Endothelial cell of umbilical vein (primary cell): ENCODE data around the gene RAD51B. TPM values are rescaled to one million over a fixed set of nuclear protein-coding genes. Genes with fewer than 3 reads are reported as not detected.

Source experiments
- BruUV-seq: library from RNA; stranded (reverse); fragments of 400-500 nt; replicated peaks from 2 replicates; lab custom pipeline; 2021; lab: Mats Ljungman, UMichigan
- CTCF ChIA-PET: fragments of 300-600, 350-600 bp; sonication (Branson Sonifier 250); formaldehyde crosslinking; loops from one replicate; lab custom pipeline; 2021; ENCODE audit warnings: antibody characterized with exemption, inconsistent platforms; lab: Charles Lee
- POLR2A ChIA-PET: fragments of 300-600, 350-600 bp; sonication (Branson Sonifier 250); formaldehyde crosslinking; loops from one replicate; lab custom pipeline; 2021; ENCODE audit warnings: antibody characterized with exemption, inconsistent platforms; lab: Charles Lee
- DNase-seq: peaks from one replicate; pipeline ENCODE4 v3.0.0-alpha.2; 2011; ENCODE audit warnings: low read depth, low spot score
- FAIRE-seq: peaks from 2 replicates; lab custom pipeline; 2011; peaks lifted over from hg19 to GRCh38; lab: Jason Lieb, UNC
- H2AFZ ChIP-seq: 2 replicates; pipeline ENCODE4 v1.6.0; 2012; ENCODE audit warnings: low read depth, low read length, control low read depth, inconsistent platforms
- H3K27ac ChIP-seq: 2 replicates; pipeline ENCODE4 v1.5.1; 2011; ENCODE audit warnings: low read depth, mild to moderate bottlenecking, control low read depth, low read length, moderate library complexity; ENCODE audit not compliant: insufficient read depth
- H3K27me3 ChIP-seq, 2 experiments: 2 replicates each; pipeline versions ENCODE4 v1.6.0 to v1.6.1; 2011; ENCODE audit warnings: low read length in 2 of 2, mixed read lengths in 1 of 2; ENCODE audit not compliant: control insufficient read depth in 2 of 2, insufficient read depth in 2 of 2
- H3K36me3 ChIP-seq, 2 experiments: 2 replicates in 1 of 2; 3 replicates in 1 of 2; pipeline ENCODE4 v1.5.1; 2011; ENCODE audit warnings: low read length in 2 of 2, mild to moderate bottlenecking in 1 of 2, moderate library complexity in 1 of 2; ENCODE audit not compliant: control insufficient read depth in 2 of 2, insufficient read depth in 2 of 2; ENCODE audit errors: extremely low read depth in 1 of 2
- H3K4me1 ChIP-seq: 3 replicates; pipeline ENCODE4 v1.5.1; 2011; ENCODE audit warnings: mild to moderate bottlenecking, low read length; ENCODE audit not compliant: control insufficient read depth, insufficient read depth; ENCODE audit errors: extremely low read depth
- H3K4me2 ChIP-seq: 2 replicates; pipeline ENCODE4 v1.6.1; 2011; ENCODE audit warnings: low read length, control low read depth, mixed read lengths; ENCODE audit not compliant: insufficient read depth
- H3K4me3 ChIP-seq, 3 experiments: fragments of 200-600 bp in 1 of 3; sonication (generic), shearing (Covaris generic) in 1 of 3; replicated peaks in 1 of 3; 2 replicates each; pipeline ENCODE4 v1.5.1; 2011 to 2016; ENCODE audit warnings: control low read depth in 3 of 3, low read length in 3 of 3, mild to moderate bottlenecking in 2 of 3, inconsistent platforms in 1 of 3, low read depth in 1 of 3, moderate library complexity in 1 of 3; ENCODE audit not compliant: insufficient read depth in 1 of 3
- H3K79me2 ChIP-seq: 2 replicates; pipeline ENCODE4 v1.6.0; 2012; ENCODE audit warnings: low read length, inconsistent platforms; ENCODE audit not compliant: control insufficient read depth, insufficient read depth
- H3K9ac ChIP-seq: replicated peaks from 2 replicates; pipeline ENCODE3; 2011; ENCODE audit warnings: low read length, control low read depth; ENCODE audit not compliant: insufficient read depth; ENCODE audit errors: extremely low read depth
- H3K9me1 ChIP-seq: replicated peaks from 3 replicates; pipeline ENCODE4 v1.6.0; 2011; ENCODE audit warnings: mild to moderate bottlenecking, low read length; ENCODE audit not compliant: control insufficient read depth, insufficient read depth; ENCODE audit errors: extremely low read depth
- H3K9me3 ChIP-seq: replicated peaks from 2 replicates; pipeline ENCODE4 v1.5.1; 2012; ENCODE audit warnings: low read length, inconsistent platforms; ENCODE audit not compliant: control insufficient read depth, insufficient read depth
- H4K20me1 ChIP-seq: replicated peaks from 2 replicates; pipeline ENCODE3; 2011; ENCODE audit warnings: mild to moderate bottlenecking, low read length; ENCODE audit not compliant: control insufficient read depth, insufficient read depth; ENCODE audit errors: extremely low read depth
- CTCF ChIP-seq, 2 donors: IDR thresholded peaks; 1 replicate in 1 of 2; 2 replicates in 1 of 2; pipeline ENCODE4 v1.5.1; 2011; ENCODE audit warnings: low read length in 2 of 2, mild to moderate bottlenecking in 2 of 2, moderate library complexity in 2 of 2, control low read depth in 1 of 2, inconsistent platforms in 1 of 2, low read depth in 1 of 2; ENCODE audit not compliant: insufficient read depth in 1 of 2; ENCODE audit errors: extremely low read depth in 1 of 2
- EZH2 ChIP-seq: IDR thresholded peaks from 2 replicates; pipeline ENCODE4 v1.6.1; 2012; ENCODE audit warnings: borderline replicate concordance, low read depth, mild to moderate bottlenecking, moderate library complexity, low read length, inconsistent platforms; ENCODE audit not compliant: severe bottlenecking
- FOS ChIP-seq: IDR thresholded peaks from 2 replicates; pipeline ENCODE4 v1.6.1; 2011; ENCODE audit warnings: mild to moderate bottlenecking, low read length, moderate library complexity, borderline replicate concordance; ENCODE audit not compliant: insufficient read depth
- GATA2 ChIP-seq: IDR thresholded peaks from 2 replicates; pipeline ENCODE4 v1.7.0; 2011; ENCODE audit warnings: low read depth, mild to moderate bottlenecking, moderate library complexity, mixed read lengths, low read length; ENCODE audit not compliant: insufficient read length, insufficient read depth
- JUN ChIP-seq: IDR thresholded peaks from 2 replicates; pipeline ENCODE4 v1.6.1; 2011; ENCODE audit warnings: borderline replicate concordance, low read depth; ENCODE audit not compliant: insufficient read length, insufficient read depth
- MAX ChIP-seq: IDR thresholded peaks from 2 replicates; pipeline ENCODE4 v1.6.1; 2011; ENCODE audit not compliant: insufficient read depth, insufficient read length
- MYC ChIP-seq: IDR thresholded peaks from one replicate; pipeline ENCODE4 v1.6.1; 2011; ENCODE audit warnings: mild to moderate bottlenecking, low read depth, low read length
- POLR2A ChIP-seq: IDR thresholded peaks from 2 replicates; pipeline ENCODE4 v1.6.1; 2012; ENCODE audit warnings: low read depth, mild to moderate bottlenecking, control low read depth, low read length
- POLR2AphosphoS5 ChIP-seq: IDR thresholded peaks from 2 replicates; pipeline ENCODE4 v1.6.1; 2012; ENCODE audit warnings: low read depth, mild to moderate bottlenecking, control low read depth, low read length, moderate library complexity; ENCODE audit not compliant: insufficient read depth
- dilution Hi-C: fragments of 300-500 bp; cut with MboI; formaldehyde crosslinking; loops from one replicate; pipeline ENCODE4 v1.15.0; 2019; ENCODE audit warnings: low sequenced_read_pairs; ENCODE audit not compliant: extremely low pct_ligation_motif_present
- intact Hi-C: fragments of 100-400 bp; cut with micrococcal nuclease; formaldehyde crosslinking; loops from one replicate; pipeline ENCODE4 v1.10.0; 2022
- polyA plus RNA-seq, 4 experiments: library from polyadenylated mRNA; depleted of rRNA in 3 of 4; stranded (reverse) in 3 of 4; unstranded in 1 of 4; fragments of >200 nt; gene quantifications; 2 replicates each; pipeline versions ENCODE4 v1.2.1 to v1.2.3, GENCODE V29; 2011 to 2012; ENCODE audit warnings: missing spikeins in 1 of 4
- total RNA-seq: library from RNA; stranded (reverse); gene quantifications from 2 replicates; pipeline ENCODE4 v1.2.3, GENCODE V29; 2021

Gene RAD51B
- total and polyA plus RNA-seq, 2 donors (not counting 3 experiments of a cell fraction or from before 2014, with no cell fraction given): 3.9 to 19.0 TPM

DNA sequence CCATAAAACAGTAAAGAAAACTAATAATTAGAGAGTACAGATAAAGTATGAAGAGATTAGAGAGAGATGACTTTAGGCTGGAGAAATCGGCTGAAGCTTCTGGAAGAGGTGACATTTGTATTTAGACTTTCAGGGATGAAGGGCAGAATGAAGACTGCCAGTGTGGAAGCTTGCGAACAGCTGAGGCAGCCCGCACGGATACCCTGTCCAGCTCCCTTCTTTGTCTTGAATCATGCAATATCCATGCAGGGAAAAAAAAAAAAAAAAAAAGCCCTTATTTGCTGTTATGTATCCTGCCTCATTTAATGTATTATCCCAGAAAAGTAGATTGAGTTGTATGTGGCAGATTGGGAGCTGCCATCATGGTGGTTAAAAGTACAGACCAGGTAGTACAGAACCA lies 641.5 kb downstream of the RAD51B start:
- Histone ChIP-seq H3K4me1 (peaks cover 49% of the 10 kb centered on the region), H3K27me3 (no peaks in the 10 kb centered on the region), H3K9ac (no peak overlapping the region), H3K9me3 (no peaks in the 10 kb centered on the region), H3K9me1 (no peaks in the 10 kb centered on the region), H4K20me1 (no peaks in the 10 kb centered on the region), H3K4me2 (no peak overlapping the region), H2AFZ (no peak overlapping the region), H3K27ac (no peak overlapping the region), H3K4me3 (no peak overlapping the region), H3K79me2 (no peaks in the 10 kb centered on the region), H3K36me3 (no peaks in the 10 kb centered on the region)
- ChIA-PET CTCF (interaction anchor here (0.7 to 2.1 kb wide), 7 partner anchors 10 to 356 kb away, joined by 3 to 6 read pairs (median 3); partner anchors contain the start of gene ZFP36L1), POLR2A (interaction anchor here (1.6 kb wide), 1 partner anchor 332 kb away, joined by 6 read pairs; the partner anchor contains the start of gene ZFP36L1)
- dilution Hi-C loops (no loop called here), intact Hi-C loops (no loop called here)
- DNase-seq (no peak), FAIRE-seq (no peak)
- TF ChIP-seq JUN (no peak), MAX (no peak), MYC (no peak), CTCF (IDR thresholded peaks at IDR 0.05; ENCODE audit: extremely low read depth in 1 of 2, insufficient read depth in 1 of 2, low read depth in 1 of 2, low read length in 2 of 2) (no peak), POLR2A (no peak), EZH2 (no peak), GATA2 (no peak), POLR2AphosphoS5 (no peak), FOS (no peak)
- BruUV-seq: no TSS peak
